ENCODE data around the gene PIGC. TPM values are rescaled to one million over a fixed set of nuclear protein-coding genes. Genes with fewer than 3 reads are reported as not detected.

Gene PIGC
- total RNA-seq, 4 donors from 2014 or later, result 23.3 to 26.3 (median 25.8) TPM

DNA sequence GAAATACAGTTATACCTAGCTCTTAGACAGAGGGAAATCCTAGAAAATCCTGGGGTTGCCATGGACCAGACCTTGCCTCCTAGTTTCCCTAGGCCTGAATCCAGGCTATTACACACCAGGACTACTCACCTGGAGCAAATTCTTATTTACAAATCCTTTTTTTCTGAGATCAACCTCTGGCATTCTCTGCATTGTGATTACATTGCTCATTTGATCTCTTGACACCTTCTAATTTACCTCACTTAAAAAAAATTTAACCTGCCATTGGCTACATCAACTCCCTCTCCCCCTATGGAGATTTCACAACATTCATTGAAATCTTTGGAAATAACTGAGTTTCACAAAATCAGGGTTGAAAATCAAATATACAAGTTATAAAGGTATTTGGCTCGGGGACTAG, 26.3 kb downstream of the PIGC start:
- Histone ChIP-seq H3K27me3 (no peaks in the 10 kb centered on the region), H3K36me3 (no peaks in the 10 kb centered on the region), H3K27ac (no peak overlapping the region), H3K4me3 (no peak overlapping the region), H3K4me1 (no peaks in the 10 kb centered on the region), H3K9me3 (no peaks in the 10 kb centered on the region)
- no peak for ATAC-seq
- TF ChIP-seq POLR2A (IDR thresholded peaks at IDR 0.05) (no peak), POLR2AphosphoS5 (IDR thresholded peaks at IDR 0.05) (no peak), EP300 (IDR thresholded peaks at IDR 0.05) (no peak)
- TF ChIP-seq, protein P1, sequence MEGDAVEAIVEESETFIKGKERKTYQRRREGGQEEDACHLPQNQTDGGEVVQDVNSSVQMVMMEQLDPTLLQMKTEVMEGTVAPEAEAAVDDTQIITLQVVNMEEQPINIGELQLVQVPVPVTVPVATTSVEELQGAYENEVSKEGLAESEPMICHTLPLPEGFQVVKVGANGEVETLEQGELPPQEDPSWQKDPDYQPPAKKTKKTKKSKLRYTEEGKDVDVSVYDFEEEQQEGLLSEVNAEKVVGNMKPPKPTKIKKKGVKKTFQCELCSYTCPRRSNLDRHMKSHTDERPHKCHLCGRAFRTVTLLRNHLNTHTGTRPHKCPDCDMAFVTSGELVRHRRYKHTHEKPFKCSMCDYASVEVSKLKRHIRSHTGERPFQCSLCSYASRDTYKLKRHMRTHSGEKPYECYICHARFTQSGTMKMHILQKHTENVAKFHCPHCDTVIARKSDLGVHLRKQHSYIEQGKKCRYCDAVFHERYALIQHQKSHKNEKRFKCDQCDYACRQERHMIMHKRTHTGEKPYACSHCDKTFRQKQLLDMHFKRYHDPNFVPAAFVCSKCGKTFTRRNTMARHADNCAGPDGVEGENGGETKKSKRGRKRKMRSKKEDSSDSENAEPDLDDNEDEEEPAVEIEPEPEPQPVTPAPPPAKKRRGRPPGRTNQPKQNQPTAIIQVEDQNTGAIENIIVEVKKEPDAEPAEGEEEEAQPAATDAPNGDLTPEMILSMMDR (IDR thresholded peaks at IDR 0.05), result no peak
- 100% methylated on average over 1 of the region's 1 CpG for WGBS, 2 donors (ENCODE audit: low coverage in 1 of 2)

DNA sequence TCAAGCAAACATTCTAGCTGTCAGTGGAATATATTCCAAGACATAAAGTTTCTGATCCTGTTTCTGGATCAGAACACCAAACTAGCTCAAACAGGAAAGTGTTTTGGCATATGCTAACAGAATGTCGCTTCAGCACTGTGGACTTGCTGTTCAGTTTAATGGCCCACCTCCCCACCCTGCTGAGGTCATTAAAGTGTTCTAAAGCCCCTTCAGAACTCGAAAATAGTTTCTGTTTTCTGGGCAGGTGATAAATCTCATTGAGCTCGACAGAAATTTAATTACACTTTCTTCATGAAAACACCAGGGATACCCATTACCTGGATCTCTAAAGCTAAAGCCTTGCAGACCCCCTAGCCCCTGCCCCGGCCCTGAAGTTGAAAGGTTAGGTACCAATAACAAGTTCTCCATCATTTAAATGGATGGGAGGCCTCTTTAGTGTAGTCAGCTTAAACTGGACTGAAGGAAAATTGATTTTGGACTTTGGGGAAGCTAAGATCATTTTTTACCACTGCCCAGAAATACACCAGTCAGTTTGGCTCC, 27.3 kb downstream of the PIGC start:
- Histone ChIP-seq H3K27me3 (no peaks in the 10 kb centered on the region), H3K4me3 (no peak overlapping the region), H3K9me3 (no peaks in the 10 kb centered on the region), H3K4me1 (no peaks in the 10 kb centered on the region), H3K36me3 (no peaks in the 10 kb centered on the region), H3K27ac (no peak overlapping the region)
- TF ChIP-seq, protein P1 (IDR thresholded peaks at IDR 0.05), result no peak
- TF ChIP-seq POLR2AphosphoS5 (IDR thresholded peaks at IDR 0.05), result no peak
- TF ChIP-seq POLR2A (IDR thresholded peaks at IDR 0.05), result no peak
- no peak for TF ChIP-seq EP300 (IDR thresholded peaks at IDR 0.05)
- WGBS, 2 donors (ENCODE audit: low coverage in 1 of 2), result 41 to 63% methylated on average over 2 to 4 of the region's 4 CpGs
- no peak for ATAC-seq

DNA sequence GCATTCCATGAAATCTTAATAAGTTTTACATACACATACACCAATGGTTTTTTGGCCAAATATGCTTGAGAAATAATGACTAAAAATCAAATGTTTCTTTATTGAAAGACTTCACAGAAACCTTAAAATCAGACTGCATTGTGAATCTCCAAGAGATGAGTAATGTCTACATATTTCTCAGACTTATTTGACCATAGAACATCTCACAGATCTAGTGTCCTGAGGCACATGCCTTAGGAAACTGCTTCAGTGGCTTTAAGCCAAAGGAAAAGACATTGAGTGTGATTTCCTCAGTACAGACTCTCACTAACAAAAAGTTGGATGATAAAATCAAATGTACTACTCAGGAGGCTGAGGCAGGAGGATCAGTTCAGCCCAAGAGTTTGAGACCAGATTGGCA, 29.5 kb downstream of the PIGC start:
- no peak overlapping the region for H3K27ac ChIP-seq
- ATAC-seq, result no peak

DNA sequence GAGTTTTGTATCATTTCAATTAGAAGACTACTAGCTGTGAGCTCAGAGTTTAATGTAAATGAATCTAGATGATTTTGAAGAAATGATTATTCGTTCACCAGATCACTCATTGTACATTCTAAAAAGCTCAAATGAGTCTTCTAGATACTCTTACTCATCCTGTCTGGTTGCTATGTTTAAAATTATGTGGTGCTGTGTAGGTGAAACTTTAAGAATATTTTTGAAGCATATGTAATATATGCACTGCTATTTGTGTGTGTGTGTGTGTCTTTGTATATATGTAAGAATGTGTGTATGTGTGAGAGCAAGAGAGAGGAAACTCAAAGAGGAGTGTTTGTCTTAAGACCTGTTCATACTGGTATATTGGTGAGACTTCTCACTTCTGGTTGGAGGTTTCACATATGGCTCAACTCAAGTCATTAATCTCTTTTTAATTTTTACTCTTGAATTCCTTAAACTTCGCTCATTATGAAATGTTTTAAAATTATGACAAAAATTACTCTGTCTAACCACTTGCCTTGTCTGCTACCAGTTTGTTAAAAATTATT, 32.0 kb downstream of the PIGC start:
- H3K9me3 ChIP-seq, result no peaks in the 10 kb centered on the region
- no peak overlapping the region for H3K27ac ChIP-seq
- no peaks in the 10 kb centered on the region for H3K36me3 ChIP-seq
- no peaks in the 10 kb centered on the region for H3K27me3 ChIP-seq
- TF ChIP-seq POLR2AphosphoS5 (IDR thresholded peaks at IDR 0.05), result no peak
- H3K4me1 ChIP-seq, result no peaks in the 10 kb centered on the region
- no peak for ATAC-seq
- WGBS, 2 donors (ENCODE audit: low coverage in 1 of 2), result 75 to 87% methylated on average over 2 of the region's 2 CpGs
- H3K4me3 ChIP-seq, result no peak overlapping the region

More for the DNA sequence above, 29.5 kb downstream of the PIGC start:
- Histone ChIP-seq H3K36me3 (no peaks in the 10 kb centered on the region), H3K4me3 (no peak overlapping the region), H3K27me3 (no peaks in the 10 kb centered on the region), H3K4me1 (no peaks in the 10 kb centered on the region), H3K9me3 (no peaks in the 10 kb centered on the region)
- TF ChIP-seq POLR2AphosphoS5 (IDR thresholded peaks at IDR 0.05) (no peak), POLR2A (IDR thresholded peaks at IDR 0.05) (no peak), EP300 (IDR thresholded peaks at IDR 0.05) (no peak)
- TF ChIP-seq, protein P1 (IDR thresholded peaks at IDR 0.05), result no peak

DNA sequence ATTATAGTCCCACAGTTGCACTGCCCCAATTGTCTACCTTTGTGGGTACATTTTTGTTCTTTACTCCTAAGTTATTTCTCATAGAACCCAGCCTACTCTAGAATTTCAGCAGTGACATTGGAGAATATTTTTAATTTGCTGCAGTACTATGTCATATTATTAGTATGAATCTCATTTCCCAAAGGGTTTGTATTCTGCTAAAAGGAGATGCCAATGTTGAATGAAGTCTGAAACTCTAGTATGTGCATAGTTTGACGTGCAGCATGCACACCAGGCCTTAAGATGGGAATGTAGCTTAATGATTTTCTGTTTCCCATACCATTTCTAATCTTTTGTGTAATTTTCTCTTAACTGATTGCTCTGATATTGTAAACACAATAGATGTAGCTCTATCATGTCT, 33.8 kb downstream of the PIGC start:
- no peaks in the 10 kb centered on the region for H3K4me1 ChIP-seq
- no peaks in the 10 kb centered on the region for H3K9me3 ChIP-seq
- H3K27me3 ChIP-seq, result no peaks in the 10 kb centered on the region
- H3K27ac ChIP-seq, result no peak overlapping the region
- no peak overlapping the region for H3K4me3 ChIP-seq
- WGBS, 2 donors (ENCODE audit: low coverage in 1 of 2), result 75 to 89% methylated on average over 1 of the region's 1 CpG
- no peak for ATAC-seq
- TF ChIP-seq POLR2A (IDR thresholded peaks at IDR 0.05) (no peak), POLR2AphosphoS5 (IDR thresholded peaks at IDR 0.05) (no peak), EP300 (IDR thresholded peaks at IDR 0.05) (no peak)
- TF ChIP-seq, protein P1 (IDR thresholded peaks at IDR 0.05), result no peak
- no peaks in the 10 kb centered on the region for H3K36me3 ChIP-seq

All from gastroesophageal sphincter (tissue), 4 donors.